CD4-positive, alpha-beta T cell treated with Interleukin-10 for 1 hour (primary cell): ENCODE results near the gene CARNS1.
"Not testable (repeated sequence)": the region's sequence is repeated elsewhere in the genome, so short reads cannot be mapped to it uniquely, and the experiment has no call there.

Source experiments
- DNase-seq: peaks from one replicate; pipeline ENCODE4 v3.0.0-alpha.2; 2020

Gene CARNS1

DNA sequence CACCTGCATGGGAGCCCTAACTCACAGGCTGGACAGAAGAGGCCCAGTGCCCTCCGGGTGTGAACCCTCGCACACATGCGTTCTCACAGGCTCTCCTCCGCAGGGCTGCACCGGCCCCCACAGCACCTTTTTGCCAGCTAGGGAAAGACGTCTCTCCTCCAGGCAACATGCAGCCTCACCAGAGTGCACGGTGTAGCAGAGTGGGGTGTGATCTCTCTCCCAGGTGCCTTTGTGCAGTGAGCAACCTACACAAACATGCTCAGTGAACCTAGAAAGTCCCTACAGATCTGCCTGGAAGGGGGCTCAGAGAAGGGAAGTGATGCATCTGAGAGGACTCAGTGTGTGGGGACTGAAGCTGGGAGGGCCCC, 3.7 kb upstream of the CARNS1 start:
- no peak for DNase-seq

DNA sequence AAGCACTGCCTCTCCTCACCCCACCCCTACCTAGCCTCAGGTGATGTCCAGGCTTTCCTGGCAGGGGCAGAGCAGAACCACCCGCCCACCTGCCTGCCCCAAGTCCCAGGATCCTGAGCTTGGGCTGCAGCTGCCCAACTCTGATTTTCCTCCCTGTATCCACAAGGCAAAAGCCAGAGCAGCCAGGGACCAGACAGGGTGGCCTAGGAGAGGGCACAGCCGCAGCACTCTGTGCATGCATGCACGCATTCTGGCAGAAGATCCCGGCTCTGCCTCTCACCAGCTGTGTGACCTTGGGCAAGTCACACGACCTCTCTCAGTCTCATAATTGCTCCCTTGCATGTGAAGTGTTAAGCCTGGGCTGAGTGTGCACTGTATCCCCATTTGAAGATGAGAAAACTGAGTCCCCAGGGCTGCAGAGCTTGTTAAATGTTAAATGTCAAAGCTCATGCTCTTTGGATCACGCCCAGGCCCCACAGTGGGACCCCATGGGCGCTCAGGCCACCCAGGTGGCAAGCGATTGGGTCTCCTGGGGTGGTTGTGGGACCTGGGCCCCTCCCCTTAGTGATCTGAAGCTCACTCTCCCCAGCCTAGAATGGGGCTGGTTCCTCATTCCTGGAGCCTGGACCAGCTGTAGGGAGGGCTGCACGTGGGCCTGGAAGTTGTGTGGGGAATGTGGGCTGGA, 2.8 kb upstream of the CARNS1 start:
- DNase-seq = no peak

DNA sequence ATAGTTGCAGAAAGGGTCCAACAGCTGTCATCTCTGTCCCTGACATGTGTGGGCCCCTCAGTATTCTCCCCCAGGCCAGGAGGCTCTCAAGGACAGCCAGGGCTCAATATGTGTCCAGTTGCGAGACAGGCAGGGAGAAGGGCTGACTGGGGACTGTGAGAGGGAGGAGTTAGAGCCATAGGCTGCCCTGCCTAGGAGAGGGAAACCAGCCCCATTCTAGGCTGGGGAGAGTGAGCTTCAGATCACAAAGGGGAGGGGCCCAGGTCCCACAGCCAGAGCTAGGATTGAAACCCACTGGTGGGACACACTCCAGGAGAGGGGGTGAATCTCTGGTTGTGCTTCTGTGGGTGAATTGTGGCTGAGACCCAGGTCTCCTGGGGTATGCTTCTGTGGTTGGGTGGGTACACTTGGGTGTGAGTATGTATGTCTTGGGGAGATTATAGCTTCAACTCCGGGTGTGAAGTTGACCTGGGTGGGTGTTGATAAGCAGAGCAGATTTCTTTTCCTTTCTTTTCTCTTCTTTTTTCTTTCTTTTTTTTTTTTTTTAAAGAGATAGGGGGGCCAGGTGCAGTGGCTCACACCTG, 2.1 kb upstream of the CARNS1 start:
- no peak for DNase-seq

DNA sequence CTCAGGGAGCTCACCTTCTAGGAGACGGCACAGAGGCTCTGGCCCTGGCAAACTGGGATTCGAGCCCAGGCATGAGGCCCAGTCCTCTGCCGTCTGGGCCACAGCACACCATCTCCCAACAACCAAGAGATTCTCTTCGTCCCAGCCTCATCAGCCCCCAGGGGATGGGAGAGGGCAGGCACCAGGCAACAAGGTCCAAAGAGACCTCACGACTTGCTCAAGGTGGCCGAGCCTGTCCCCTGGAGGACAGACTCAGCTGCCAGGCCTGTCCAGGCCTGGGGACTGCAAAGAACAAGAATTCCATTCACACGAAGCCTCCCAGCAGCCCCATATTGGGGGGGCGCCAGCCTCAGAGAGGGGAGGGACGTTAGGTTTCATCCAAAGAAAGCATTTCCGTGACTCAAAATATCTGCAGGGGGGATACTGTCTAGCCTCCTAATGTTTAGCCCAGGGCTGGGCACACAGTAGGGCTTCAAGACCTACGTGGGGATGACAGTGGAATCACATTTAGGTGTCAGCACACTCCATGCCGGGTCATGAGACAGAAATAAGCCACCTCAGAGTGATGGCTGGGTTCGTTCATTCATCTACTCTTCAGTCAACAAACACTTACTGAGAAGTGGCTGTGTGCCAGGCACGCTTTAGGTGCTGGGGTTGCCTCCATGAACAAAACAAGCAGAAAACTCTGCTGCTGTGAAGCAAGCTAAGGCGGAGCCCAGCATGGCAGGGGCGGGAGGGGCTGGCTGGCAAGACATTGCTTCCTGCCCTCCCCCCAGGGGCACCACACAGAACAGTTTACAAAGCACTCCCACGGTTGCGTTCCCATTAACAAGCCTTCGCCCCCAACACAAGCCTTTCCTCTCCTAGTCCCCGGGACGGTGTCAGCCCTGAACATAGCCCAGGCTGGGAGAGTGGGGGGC, 1.2 kb downstream of the CARNS1 start:
- peak; percentile 88 for DNase-seq

DNA sequence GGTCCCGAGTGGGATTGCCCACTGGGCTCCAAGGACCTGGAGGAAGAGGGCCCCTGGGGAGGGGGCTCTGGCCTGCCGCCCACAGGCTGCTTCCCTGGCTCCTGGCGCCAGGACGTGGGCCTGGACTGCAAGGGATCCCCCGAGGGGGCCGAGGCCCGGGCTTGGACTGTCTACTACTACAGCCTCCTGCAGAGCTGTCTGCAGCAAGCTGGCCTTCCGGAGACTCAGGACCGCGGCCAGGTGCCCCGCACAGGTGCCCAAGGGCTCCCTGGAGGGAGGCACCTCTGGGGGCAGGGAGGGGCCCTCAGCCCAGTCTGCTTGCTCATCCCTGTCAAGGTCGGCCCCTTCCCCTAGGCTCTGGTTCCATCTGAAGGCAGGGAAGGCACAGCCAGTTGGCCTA, 1.9 kb downstream of the CARNS1 start:
- no peak for DNase-seq

DNA sequence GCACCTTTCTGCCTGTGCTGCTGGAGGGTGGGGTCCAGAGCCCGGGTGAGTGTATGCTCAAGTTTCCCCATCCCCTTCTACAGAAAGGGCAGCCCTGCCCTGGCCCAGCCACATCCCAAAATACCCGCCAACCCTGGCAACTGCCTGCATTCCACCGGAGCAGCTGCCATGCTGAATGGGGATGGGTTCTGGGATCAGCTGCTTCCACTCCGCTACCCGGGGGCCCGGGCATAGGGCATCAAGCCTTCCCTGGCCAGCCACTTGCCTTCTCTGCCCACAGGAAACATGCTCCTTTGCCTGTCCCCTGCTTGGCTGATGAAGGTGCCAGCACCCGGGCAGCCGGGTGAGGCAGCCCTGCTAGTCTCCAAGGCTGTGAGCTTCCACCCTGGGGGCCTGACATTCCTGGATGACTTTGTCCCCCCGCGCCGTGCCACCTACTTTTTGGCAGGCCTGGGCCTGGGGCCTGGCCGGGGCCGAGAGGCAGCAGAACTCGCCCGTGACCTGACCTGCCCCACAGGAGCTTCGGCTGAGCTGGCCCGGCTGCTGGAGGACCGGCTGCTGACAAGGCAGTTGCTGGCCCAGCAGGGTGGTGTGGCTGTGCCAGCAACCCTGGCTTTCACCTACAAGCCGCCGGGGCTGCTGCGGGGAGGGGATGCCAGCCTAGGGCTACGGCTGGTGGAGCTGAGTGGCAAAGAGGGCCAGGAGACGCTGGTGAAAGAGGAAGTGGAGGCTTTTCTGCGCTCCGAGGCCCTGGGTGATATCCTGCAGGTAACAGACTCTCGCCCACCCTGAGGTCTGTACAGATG, 3.2 kb downstream of the CARNS1 start:
- DNase-seq = no peak

DNA sequence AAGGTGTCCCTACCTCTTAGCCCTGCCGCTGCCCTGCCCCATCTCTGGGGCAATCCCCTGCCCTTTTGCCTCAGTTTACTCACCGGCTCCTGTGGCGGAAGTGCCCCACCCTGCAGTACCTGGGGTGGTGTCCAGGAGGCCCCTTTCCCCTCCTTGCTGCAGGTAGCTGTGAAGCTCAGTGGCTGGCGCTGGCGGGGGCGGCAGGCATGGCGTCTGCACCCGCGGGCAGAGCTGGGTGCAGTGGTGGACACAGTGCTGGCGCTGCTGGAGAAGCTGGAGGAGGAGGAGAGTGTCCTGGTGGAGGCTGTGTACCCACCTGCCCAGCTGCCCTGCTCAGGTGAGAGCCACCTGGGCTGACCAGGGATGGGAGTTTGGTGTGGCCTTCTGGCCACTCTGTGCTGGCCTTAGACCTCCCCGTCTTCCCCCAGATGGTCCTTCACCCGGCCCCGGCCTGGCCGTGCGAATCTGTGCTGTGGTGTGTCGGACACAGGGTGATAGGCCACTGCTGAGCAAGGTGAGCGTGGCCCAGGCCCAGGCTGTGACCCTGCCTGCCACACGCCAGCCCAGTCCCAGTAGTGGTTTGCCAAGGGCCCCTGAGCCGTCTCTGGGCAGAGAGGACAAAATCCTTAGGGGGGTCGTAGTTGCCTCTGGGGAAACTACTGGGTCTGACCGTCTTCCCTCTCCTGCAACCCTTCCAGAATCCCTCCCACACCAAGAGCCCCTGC, 4.0 kb downstream of the CARNS1 start:
- DNase-seq = no peak

DNA sequence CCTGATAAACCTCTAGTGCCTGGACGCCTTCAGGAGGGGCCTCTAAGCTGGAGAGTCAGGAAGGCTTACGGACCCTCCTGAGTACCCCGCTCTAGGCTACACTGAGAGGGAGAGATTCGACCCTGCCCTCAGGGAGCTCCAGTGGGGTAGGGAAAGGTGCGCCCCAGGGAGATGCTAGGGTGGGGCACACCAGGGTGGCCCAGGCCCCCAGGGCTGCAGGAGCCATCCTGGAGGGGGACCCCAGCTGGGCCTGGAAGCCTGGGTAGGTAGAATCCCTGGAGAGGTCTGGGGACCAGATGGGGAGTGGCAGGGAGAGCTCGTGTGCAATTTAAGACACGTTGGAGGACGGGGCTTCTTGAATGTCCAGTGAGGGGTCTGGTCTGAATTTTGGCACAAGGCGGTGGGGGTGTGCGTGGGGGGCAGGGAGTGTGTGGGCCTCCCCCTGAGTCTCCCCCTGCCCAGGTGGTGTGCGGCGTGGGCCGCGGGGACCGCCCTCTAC, 4.7 kb downstream of the CARNS1 start:
- no peak for DNase-seq

DNA sequence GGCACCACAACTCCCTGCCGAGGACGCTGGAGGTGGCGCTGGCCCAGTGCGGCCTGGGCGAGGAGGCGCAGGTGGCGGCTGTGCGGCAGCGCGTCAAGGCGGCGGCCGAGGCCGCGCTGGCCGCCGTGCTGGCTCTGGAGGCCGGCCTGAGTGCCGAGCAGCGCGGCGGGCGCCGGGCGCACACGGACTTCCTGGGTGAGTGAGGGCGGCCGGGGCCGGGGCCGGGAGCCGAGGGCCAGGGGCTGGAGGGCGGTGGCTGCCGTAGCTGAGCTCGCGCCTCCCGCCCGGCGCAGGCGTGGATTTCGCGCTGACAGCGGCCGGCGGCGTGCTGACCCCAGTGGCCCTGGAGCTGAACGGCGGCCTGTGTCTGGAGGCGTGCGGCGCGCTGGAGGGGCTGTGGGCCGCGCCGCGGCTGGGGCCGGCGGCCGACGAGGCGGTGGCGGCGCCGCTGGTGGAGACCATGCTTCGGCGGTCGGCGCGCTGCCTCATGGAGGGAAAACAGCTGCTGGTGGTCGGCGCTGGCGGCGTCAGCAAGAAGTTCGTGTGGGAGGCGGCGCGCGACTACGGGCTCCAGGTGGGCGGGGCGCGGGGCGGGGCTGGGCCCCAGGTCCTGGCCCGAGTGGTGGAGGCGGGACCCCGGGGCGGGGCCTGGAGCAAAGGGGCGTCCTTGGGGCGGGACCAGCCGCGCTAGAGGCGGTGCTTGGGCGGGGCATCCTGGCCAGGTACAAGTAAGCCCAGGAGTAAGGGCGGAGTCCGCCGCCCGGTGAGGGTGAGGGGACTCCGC, 5.4 kb downstream of the CARNS1 start:
- DNase-seq = peak; percentile 98

DNA sequence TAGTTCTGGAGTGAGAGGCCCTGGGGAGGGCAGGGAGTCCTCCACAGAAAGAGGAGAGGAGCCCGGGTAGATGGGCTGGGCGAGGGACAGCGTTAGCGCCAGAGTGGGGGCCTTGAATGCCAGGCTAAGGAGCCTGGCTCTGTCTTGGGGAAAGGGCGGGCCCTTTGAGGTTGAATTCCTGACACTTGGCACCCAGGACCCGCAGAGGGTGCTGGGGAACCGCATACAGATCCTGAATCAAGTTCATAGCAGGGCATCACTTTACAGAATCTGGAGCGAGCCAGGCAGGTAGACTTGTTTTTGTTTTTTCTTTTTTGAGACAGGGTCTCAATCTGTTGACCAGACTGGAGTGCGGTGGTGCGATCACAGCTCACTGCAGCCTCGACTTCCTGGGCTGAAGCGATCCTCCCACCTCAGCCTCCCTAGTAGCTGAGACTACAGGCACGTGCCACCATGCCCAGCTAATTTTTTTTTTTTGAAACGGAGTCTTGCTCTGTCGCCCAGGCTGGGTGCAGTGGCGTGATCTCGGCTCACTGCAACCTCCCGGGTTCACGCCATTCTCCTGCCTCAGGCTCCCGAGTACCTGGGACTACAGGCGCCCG, 6.1 kb downstream of the CARNS1 start:
- DNase-seq = no peak

DNA sequence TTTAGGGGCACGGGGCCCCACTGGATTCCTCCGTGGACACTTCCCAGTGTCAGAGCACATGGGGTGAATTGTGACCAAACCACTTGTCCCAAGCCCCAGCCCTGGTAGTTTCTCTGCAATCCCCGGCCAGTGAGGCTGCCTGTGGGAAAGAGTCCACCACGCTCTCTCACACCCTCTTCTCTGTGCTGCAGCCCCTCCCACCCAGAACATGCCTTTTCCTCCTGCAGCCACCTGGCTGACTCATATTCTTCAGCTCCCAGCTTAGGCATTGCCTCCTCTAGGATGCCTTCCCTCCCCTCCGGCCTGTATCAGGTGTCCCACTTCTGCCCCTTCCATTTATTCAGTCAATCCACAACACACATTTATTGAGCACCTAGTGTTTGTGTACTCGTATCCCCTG, 7.4 kb downstream of the CARNS1 start:
- DNase-seq = no peak

DNA sequence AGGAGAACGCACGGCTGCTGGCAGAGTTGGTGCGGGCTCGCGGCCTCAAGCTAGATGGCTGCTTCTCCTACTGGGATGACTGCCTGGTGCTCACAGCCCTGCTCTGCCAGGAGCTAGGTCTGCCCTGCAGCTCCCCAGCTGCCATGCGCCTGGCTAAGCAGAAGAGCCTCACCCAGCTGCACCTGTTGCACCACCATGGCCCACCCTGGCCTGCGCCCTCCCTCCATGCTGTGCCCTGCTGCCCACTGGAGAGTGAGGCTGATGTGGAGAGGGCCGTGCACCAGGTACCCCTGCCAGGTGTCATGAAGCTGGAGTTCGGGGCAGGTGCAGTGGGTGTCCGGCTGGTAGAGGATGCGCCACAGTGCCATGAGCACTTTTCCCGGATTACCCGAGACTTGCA, 8.0 kb downstream of the CARNS1 start:
- DNase-seq = no peak

DNA sequence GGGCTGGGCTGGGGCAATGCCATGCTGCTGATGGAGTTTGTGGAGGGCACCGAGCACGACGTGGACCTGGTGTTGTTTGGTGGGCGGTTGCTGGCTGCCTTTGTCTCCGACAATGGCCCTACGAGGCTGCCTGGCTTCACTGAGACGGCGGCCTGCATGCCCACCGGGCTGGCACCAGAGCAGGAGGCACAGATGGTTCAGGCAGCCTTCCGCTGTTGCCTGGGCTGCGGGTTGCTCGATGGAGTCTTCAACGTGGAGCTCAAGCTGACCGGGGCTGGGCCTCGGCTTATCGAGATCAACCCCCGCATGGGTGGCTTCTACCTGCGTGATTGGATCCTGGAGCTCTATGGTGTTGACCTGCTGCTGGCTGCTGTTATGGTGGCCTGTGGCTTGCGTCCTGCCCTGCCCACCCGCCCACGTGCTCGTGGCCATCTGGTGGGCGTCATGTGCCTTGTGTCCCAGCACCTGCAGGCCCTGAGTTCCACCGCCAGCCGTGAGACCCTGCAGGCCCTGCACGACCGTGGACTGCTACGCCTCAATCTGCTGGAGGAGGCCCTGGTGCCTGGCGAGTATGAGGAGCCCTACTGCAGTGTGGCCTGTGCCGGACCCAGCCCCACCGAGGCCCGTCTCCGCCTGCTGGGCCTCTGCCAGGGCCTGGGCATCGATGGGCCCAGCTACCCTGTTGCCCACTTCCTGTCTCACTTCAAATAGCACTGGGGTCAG, 8.6 kb downstream of the CARNS1 start:
- DNase-seq = no peak

DNA sequence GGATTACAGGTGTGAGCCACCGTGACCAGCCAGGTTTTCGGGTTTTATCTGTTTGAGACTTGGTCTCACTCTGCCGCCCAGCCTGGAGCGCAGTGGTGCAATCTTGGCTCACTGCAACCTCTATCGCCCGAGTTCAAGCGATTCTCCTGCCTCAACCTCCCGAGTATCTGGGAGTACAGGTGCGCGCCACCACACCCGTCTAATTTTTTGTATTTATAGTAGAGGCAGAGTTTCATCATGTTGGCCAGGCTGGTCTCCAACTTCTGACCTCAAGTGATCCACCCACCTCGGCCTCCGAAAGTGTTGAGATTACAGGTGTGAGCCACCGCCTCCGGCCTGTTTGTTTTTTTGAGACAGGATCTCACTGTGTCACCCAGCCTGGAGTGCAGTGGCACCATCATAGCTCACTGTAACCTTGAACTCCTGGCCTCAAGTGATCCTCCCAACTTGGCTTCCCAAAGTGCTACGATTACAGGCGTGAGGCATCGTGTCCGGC, 11.9 kb downstream of the CARNS1 start:
- not testable (repeated sequence) for DNase-seq

DNA sequence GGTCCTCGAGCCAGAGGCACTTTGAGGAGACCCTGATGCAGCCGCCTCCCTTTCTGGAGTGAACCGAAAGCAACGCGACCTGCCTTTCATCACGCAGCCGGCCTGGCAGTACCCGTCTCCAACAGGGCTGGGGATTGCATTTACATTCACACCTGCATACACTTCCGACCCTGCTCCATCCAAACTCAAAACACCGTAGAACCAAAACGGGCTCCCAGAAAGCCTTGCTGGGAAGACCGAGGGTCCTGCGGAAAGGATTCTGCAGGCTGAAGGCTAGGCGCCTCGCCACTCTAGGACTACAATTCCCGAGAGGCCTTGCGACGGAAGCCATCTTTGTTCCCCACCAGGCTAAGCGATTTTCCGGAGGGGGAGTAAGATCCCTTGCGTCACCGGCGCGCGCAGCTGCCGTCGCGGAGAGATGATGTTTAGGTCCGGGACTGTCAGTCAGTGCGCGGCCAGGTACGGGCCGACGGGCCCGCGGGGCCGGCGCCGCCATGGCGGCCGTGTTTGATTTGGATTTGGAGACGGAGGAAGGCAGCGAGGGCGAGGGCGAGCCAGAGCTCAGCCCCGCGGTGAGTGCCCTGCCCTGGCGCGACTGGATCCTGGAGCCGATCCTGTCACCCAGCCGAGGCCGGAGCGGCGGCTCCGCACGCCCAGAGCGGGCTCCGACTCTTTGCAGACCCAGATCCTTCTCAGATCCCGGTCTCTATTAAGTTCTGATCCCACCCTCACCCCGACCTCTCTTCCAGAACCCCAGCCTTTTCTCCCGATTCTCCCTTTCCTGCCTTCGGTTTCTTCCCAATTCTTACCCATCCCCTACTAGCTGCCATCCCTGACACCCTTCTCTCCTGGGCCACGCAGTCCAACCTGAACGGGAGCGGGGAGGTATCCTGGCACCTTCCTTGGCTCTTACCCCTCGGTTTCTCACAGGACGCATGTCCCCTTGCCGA, 12.8 kb downstream of the CARNS1 start, which contains the start of gene RPS6KB2:
Gene RPS6KB2 (plus strand): TSS at position 443 of the 950 bp plus-strand sequence. CDS start 52 bp downstream, at position 495.
- DNase-seq = peak; percentile 99

DNA sequence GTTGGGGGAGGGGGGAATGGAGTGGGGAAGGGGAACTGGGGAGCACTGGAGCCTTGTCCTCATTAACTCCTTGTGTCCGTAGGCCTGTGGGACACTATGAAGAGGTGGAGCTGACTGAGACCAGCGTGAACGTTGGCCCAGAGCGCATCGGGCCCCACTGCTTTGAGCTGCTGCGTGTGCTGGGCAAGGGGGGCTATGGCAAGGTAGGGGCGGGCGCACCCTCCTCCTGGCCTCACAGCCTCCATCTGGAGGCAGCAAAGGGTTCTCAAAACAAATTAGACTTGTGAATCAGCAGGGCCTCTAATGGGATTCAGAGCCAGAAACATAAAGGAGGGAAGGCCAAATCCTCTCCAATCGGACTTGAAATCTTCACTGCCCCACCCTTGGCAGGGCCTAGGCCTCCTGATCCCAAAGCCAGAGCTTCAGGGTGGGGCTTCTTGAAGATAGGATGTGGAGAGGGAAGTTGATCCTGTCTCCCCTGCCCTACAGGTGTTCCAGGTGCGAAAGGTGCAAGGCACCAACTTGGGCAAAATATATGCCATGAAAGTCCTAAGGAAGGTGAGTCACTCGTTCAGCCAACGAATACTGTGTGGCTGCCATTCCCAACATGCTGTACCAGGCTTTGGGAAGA, 13.7 kb downstream of the CARNS1 start:
- DNase-seq = no peak

DNA sequence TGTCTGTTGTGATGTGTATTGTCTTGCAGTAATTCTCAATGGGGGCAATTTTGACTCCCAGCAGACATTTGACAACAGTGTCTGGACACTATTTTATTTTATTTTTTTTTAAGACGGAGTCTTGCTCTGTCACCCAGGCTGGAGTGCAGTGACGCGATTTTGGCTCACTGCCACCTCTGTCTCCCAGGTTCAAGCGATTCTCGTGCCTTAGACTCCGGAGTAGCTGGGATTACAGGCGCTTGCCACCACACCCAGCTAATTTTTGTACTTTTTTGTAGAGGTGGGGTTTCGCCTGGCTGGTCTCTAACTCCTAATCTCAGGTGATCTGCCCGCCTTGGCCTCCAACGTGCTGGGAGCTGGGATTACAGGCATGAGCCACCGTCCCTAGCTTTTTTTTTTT, 14.2 kb downstream of the CARNS1 start:
- no peak for DNase-seq
